Natural killer cell (primary cell): ENCODE results near the gene AFMID. TPM values are rescaled to one million over a fixed set of nuclear protein-coding genes. Genes with fewer than 3 reads are reported as not detected.

ENCODE experiments used
- ATAC-seq, 3 donors: fragments of 150-1000 bp in 2 of 3; fragments of 200-7000 bp in 1 of 3; cut with Tn5 transposase; 1 replicate in 1 of 3; 2 replicates in 2 of 3; pipeline ENCODE4 v1.10.0; 2021; ENCODE audit warnings: mild to moderate bottlenecking in 2 of 3, moderate library complexity in 2 of 3
- DNase-seq, 2 donors: peaks; one replicate each; pipeline versions ENCODE4 v3.0.0 to v3.0.0-alpha.2; 2013 to 2021; ENCODE audit warnings: mixed read lengths in 1 of 2
- H3K27ac ChIP-seq: one replicate; pipeline ENCODE4 v1.5.1; 2013; ENCODE audit warnings: mild to moderate bottlenecking, low read length
- H3K27me3 ChIP-seq: one replicate; pipeline ENCODE4 v1.6.1; 2013; ENCODE audit warnings: low read length; ENCODE audit not compliant: control insufficient read depth, insufficient read depth
- H3K36me3 ChIP-seq: one replicate; pipeline ENCODE4 v1.6.1; 2013; ENCODE audit warnings: low read length; ENCODE audit not compliant: control insufficient read depth, insufficient read depth
- H3K4me1 ChIP-seq: one replicate; pipeline ENCODE4 v1.6.1; 2013; ENCODE audit warnings: low read length; ENCODE audit not compliant: control insufficient read depth, insufficient read depth
- H3K4me3 ChIP-seq: one replicate; pipeline ENCODE4 v1.5.1; 2013; ENCODE audit warnings: low read length
- H3K9me3 ChIP-seq: one replicate; pipeline ENCODE4 v1.6.1; 2013; ENCODE audit warnings: low read length; ENCODE audit not compliant: control insufficient read depth, insufficient read depth
- H3K27ac Mint-ChIP-seq, 2 donors: one replicate each; pipeline ENCODE4 v1.8.0; 2022; ENCODE audit warnings: mild to moderate bottlenecking in 2 of 2, mixed read lengths in 2 of 2, moderate library complexity in 1 of 2
- H3K27me3 Mint-ChIP-seq, 2 donors: one replicate each; pipeline ENCODE4 v1.8.0; 2022; ENCODE audit warnings: low read depth in 2 of 2, mixed read lengths in 2 of 2
- H3K36me3 Mint-ChIP-seq: one replicate; pipeline ENCODE4 v1.8.0; 2022; ENCODE audit warnings: mixed read lengths
- H3K4me1 Mint-ChIP-seq, 2 donors: one replicate each; pipeline ENCODE4 v1.8.0; 2022; ENCODE audit warnings: mixed read lengths in 2 of 2
- H3K4me3 Mint-ChIP-seq: one replicate; pipeline ENCODE4 v1.8.0; 2022; ENCODE audit warnings: mild to moderate bottlenecking, moderate library complexity, mixed read lengths
- H3K9me3 Mint-ChIP-seq, 2 donors: one replicate each; pipeline ENCODE4 v1.8.0; 2022; ENCODE audit warnings: mixed read lengths in 2 of 2
- CTCF ChIP-seq: fragments of 200-600 bp; IDR thresholded peaks from one replicate; pipeline ENCODE4 v1.8.0; 2022; ENCODE audit warnings: antibody characterized with exemption
- WGBS: methylation state at CpG from one replicate; pipeline ENCODE4 v1.1.7; 2013; ENCODE audit warnings: missing lambda C conversion rate; ENCODE audit not compliant: insufficient coverage; 5-methylcytosine and 5-hydroxymethylcytosine counted together
- intact Hi-C: fragments of 100-400 bp; cut with micrococcal nuclease; formaldehyde crosslinking; loops from one replicate; pipeline ENCODE4 v1.14.2; 2022
- total RNA-seq, 4 donors: library from RNA; stranded (reverse); fragments of 120-200 nt in 1 of 4; gene quantifications; one replicate each; pipeline versions ENCODE4 v1.2.3 to v1.2.4, GENCODE V29; 2013 to 2022

AFMID gene
- total RNA-seq, 3 donors from 2014 or later (not counting 1 experiment from before 2014, with no cell fraction given), result 2.2 to 4.1 (median 2.3) TPM

DNA sequence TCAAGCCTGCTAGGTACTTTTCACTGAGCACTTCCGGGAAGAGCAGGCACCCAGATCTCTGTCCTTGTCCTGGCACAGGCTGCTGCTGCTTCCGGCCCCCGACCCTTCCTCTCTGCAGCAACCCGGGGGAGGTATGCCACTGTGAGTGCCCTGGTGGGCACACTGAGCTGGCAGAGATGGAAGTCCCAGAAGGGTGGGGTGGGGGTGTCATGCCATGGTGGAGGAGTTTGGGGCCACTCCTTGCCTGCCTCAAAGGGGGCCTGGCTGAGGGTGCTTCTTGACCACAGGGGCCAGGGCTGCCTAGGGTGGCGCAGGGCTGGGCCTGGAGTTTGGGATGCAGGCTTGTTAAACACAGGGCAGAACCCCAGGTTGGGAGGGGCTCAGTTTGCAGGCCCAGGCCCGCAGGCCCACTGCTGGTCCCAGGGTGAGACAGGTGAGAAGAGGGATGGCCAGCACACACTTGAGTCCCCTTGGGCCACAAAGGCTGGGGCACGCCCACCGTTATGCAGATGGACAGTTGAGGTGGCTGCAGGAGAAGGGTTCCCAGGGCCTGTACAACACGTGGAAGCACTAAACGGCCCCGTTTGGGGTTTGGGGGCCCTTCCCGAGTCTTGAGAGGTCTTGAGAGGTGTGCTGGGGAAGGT, 53.0 kb downstream of the AFMID start:
- 88% methylated on average over 11 of the region's 12 CpGs for WGBS
- intact Hi-C loops, result no loop called here

GRCh38 chr17:78240839-78241238, 53.7 kb downstream of the AFMID start:
- no peaks in the 10 kb centered on the region for H3K36me3 Mint-ChIP-seq
- Histone ChIP-seq H3K36me3 (no peaks in the 10 kb centered on the region), H3K4me3 (no peak overlapping the region), H3K27me3 (no peaks in the 10 kb centered on the region), H3K4me1 (peaks cover 2% of the 10 kb centered on the region), H3K27ac (no peak overlapping the region), H3K9me3 (no peaks in the 10 kb centered on the region)
- no peak for DNase-seq
- no peak overlapping the region for H3K27ac Mint-ChIP-seq
- no peak for TF ChIP-seq CTCF
- 90% methylated on average over 9 of the region's 9 CpGs for WGBS
- H3K9me3 Mint-ChIP-seq, result no peaks in the 10 kb centered on the region
- H3K27me3 Mint-ChIP-seq, result no peaks in the 10 kb centered on the region
- intact Hi-C loops, result no loop called here
- peaks cover 0 to 9% of the 10 kb centered on the region in 2 donors for H3K4me1 Mint-ChIP-seq
- no peak for ATAC-seq
- no peak overlapping the region for H3K4me3 Mint-ChIP-seq

More for the DNA sequence above, 53.0 kb downstream of the AFMID start:
- H3K4me3 ChIP-seq, result no peak overlapping the region
- H3K4me1 Mint-ChIP-seq, result peaks cover 0 to 9% of the 10 kb centered on the region in 2 donors
- H3K27me3 Mint-ChIP-seq, result no peaks in the 10 kb centered on the region
- no peaks in the 10 kb centered on the region for H3K36me3 ChIP-seq
- H3K27ac ChIP-seq, result no peak overlapping the region
- no peak for ATAC-seq
- no peak for DNase-seq
- H3K9me3 Mint-ChIP-seq, result no peaks in the 10 kb centered on the region
- no peaks in the 10 kb centered on the region for H3K36me3 Mint-ChIP-seq
- no peak overlapping the region for H3K27ac Mint-ChIP-seq
- peaks cover 2% of the 10 kb centered on the region for H3K4me1 ChIP-seq
- no peaks in the 10 kb centered on the region for H3K27me3 ChIP-seq
- H3K4me3 Mint-ChIP-seq, result no peak overlapping the region
- no peaks in the 10 kb centered on the region for H3K9me3 ChIP-seq
- TF ChIP-seq CTCF, result no peak

DNA sequence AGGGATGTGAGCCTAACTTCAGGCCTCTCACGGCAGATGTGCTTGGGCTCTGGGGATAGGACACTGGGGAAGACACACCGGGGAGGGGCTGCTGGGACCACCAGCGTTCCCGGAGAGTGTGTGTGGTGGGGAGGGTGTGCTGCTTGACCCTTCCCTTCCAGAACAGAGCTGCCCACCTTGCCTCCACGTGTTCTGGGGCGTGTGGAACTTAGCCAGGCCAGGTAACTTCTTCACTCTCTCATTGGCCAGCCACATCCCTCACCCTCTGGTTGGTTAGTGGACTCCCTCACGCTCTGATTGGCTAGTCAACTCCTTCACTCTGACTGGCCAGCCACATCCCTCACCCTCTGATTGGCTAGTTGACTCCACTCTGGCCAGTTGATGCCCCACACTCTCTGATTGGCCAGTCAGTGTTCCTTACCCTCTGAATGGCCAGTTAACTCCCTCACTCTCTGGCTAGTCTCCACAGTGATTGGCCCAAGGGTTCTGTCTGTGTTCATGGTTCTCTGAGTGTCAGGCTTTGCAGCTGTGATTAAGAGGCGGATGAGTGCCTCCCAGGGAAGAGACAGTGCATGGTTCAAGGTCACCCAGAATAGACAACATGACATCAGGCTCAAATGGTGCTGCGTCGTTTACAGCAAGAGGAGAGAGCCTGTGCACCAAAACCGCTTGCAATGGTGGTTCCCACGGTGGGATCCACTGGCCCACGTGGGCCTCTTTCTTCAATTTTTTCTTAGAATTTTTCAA, 54.3 kb downstream of the AFMID start:
- Mint-ChIP-seq H3K27ac (no peak overlapping the region), H3K4me3 (no peak overlapping the region)
- ATAC-seq, result peak in 1 of 3 donors; percentile 19

More for the DNA sequence above, 54.3 kb downstream of the AFMID start:
- Histone ChIP-seq H3K4me1 (peaks cover 2% of the 10 kb centered on the region), H3K36me3 (no peaks in the 10 kb centered on the region), H3K4me3 (no peak overlapping the region), H3K27ac (no peak overlapping the region), H3K9me3 (no peaks in the 10 kb centered on the region), H3K27me3 (no peaks in the 10 kb centered on the region)
- H3K9me3 Mint-ChIP-seq, result no peaks in the 10 kb centered on the region
- no peak for TF ChIP-seq CTCF
- H3K4me1 Mint-ChIP-seq, result peaks cover 0 to 9% of the 10 kb centered on the region in 2 donors
- H3K36me3 Mint-ChIP-seq, result no peaks in the 10 kb centered on the region
- no peak for DNase-seq
- intact Hi-C loops, result no loop called here
- H3K27me3 Mint-ChIP-seq, result no peaks in the 10 kb centered on the region
- WGBS, result 92% methylated on average over 12 of the region's 13 CpGs
